SK-N-SH (cell line): ENCODE results near the gene BNIP3. TPM values are rescaled to one million over a fixed set of nuclear protein-coding genes. Genes with fewer than 3 reads are reported as not detected.

Experiments used
- CTCF ChIA-PET: fragments of 300-600, 350-600 bp; formaldehyde crosslinking; extraction: SDS; loops from one replicate; lab custom pipeline; 2021; lab: Yijun Ruan, JAX
- POLR2A ChIA-PET: fragments of 350-600 bp; sonication (Branson Sonifier 250); formaldehyde crosslinking; extraction: SDS; loops from one replicate; lab custom pipeline; 2020; ENCODE audit warnings: antibody characterized with exemption, inconsistent platforms; lab: Yijun Ruan, JAX
- DNase-seq: peaks from one replicate; pipeline ENCODE4 v3.0.0; 2012
- H2AFZ ChIP-seq: fragments of 200-600 bp; sonication (generic); 2 replicates; pipeline ENCODE4 v1.8.1; 2016; ENCODE audit warnings: antibody characterized with exemption, mild to moderate bottlenecking, low read depth
- H3F3A ChIP-seq: fragments of 200-600 bp; sonication (generic); replicated peaks from 2 replicates; pipeline ENCODE3; 2016; ENCODE audit warnings: antibody characterized with exemption, mild to moderate bottlenecking; ENCODE audit not compliant: insufficient read depth
- H3K27ac ChIP-seq, 2 experiments: fragments of 200-500 bp in 1 of 2; fragments of 200-600 bp in 1 of 2; sonication (Bioruptor generic) in 1 of 2; sonication (generic), shearing (Covaris generic) in 1 of 2; 2 replicates each; pipeline versions ENCODE4 v1.5.1 to v1.6.1; 2014 to 2016; ENCODE audit warnings: low read depth in 2 of 2, inconsistent platforms in 1 of 2, low read length in 1 of 2, mild to moderate bottlenecking in 1 of 2, mixed read lengths in 1 of 2
- H3K27me3 ChIP-seq: fragments of 200-600 bp; sonication (generic), shearing (Covaris generic); 2 replicates; pipeline ENCODE4 v1.6.1; 2016; ENCODE audit warnings: mixed run types; ENCODE audit not compliant: insufficient read depth
- H3K36me3 ChIP-seq, 2 experiments: fragments of 200-500 bp in 1 of 2; fragments of 200-600 bp in 1 of 2; sonication (Bioruptor generic) in 1 of 2; sonication (generic) in 1 of 2; replicated peaks in 1 of 2; 2 replicates each; pipeline versions ENCODE3 to v1.5.1; 2014 to 2016; ENCODE audit warnings: low read length in 1 of 2, mild to moderate bottlenecking in 1 of 2; ENCODE audit not compliant: insufficient read depth in 2 of 2, control insufficient read depth in 1 of 2
- H3K4me1 ChIP-seq, 2 experiments: fragments of 200-500 bp in 1 of 2; fragments of 200-600 bp in 1 of 2; sonication (Bioruptor generic) in 1 of 2; sonication (generic), shearing (Covaris generic) in 1 of 2; 2 replicates each; pipeline versions ENCODE4 v1.5.1 to v1.6.1; 2014 to 2016; ENCODE audit warnings: low read depth in 1 of 2, low read length in 1 of 2, mixed run types in 1 of 2; ENCODE audit not compliant: insufficient read depth in 2 of 2, control insufficient read depth in 1 of 2
- H3K4me2 ChIP-seq: fragments of 200-600 bp; sonication (generic), shearing (Covaris generic); 2 replicates; pipeline ENCODE4 v1.6.1; 2017; ENCODE audit warnings: mixed run types
- H3K4me3 ChIP-seq, 2 experiments: fragments of 200-500 bp in 1 of 2; fragments of 200-600 bp in 1 of 2; sonication (Bioruptor generic) in 1 of 2; sonication (generic), shearing (Covaris generic) in 1 of 2; 2 replicates each; pipeline versions ENCODE4 v1.5.1 to v1.8.1; 2014 to 2016; ENCODE audit warnings: low read depth in 2 of 2, inconsistent platforms in 1 of 2, low read length in 1 of 2, mild to moderate bottlenecking in 1 of 2, mixed read lengths in 1 of 2, moderate library complexity in 1 of 2
- H3K79me2 ChIP-seq: fragments of 200-600 bp; sonication (generic); 2 replicates; pipeline ENCODE4 v1.8.1; 2017; ENCODE audit warnings: mild to moderate bottlenecking; ENCODE audit not compliant: insufficient read depth
- H3K9ac ChIP-seq: fragments of 200-600 bp; sonication (generic); 2 replicates; pipeline ENCODE4 v1.6.1; 2017; ENCODE audit warnings: mixed run types
- H3K9me2 ChIP-seq: fragments of 200-600 bp; sonication (generic); 2 replicates; pipeline ENCODE4 v1.6.1; 2017; ENCODE audit warnings: mixed run types
- H3K9me3 ChIP-seq: fragments of 200-600 bp; sonication (generic); 2 replicates; pipeline ENCODE4 v1.6.1; 2017; ENCODE audit warnings: mixed run types, mild to moderate bottlenecking, moderate library complexity
- H4K20me1 ChIP-seq: fragments of 200-600 bp; sonication (generic); 2 replicates; pipeline ENCODE4 v1.6.1; 2017; ENCODE audit warnings: mild to moderate bottlenecking, mixed run types; ENCODE audit not compliant: insufficient read depth
- ELF1 ChIP-seq: IDR thresholded peaks from 2 replicates; pipeline ENCODE4 v1.4.0; 2012
- GABPA ChIP-seq: IDR thresholded peaks from 2 replicates; pipeline ENCODE4 v1.4.0; 2012; ENCODE audit warnings: low read depth, mild to moderate bottlenecking
- GATA2 ChIP-seq: sonication (generic); formaldehyde crosslinking; IDR thresholded peaks from 2 replicates; pipeline ENCODE4 v1.5.0; 2020; ENCODE audit warnings: mild to moderate bottlenecking, missing genetic modification reagents
- MXI1 ChIP-seq: IDR thresholded peaks from 2 replicates; pipeline ENCODE4 v1.6.1; 2012; ENCODE audit warnings: mild to moderate bottlenecking, low read depth, low read length, improper control_type of control experiment
- NFIC ChIP-seq: IDR thresholded peaks from 2 replicates; pipeline ENCODE4 v1.4.0; 2012; ENCODE audit warnings: borderline replicate concordance
- PBX3 ChIP-seq: IDR thresholded peaks from 2 replicates; pipeline ENCODE4; 2012
- RAD21 ChIP-seq: IDR thresholded peaks from 2 replicates; pipeline ENCODE4 v1.6.1; 2012; ENCODE audit warnings: mild to moderate bottlenecking, low read length
- RCOR1 ChIP-seq: fragments of 150-350 bp; IDR thresholded peaks from 2 replicates; pipeline ENCODE4 v1.6.1; 2017; ENCODE audit warnings: antibody characterized with exemption, low read length
- RXRA ChIP-seq: IDR thresholded peaks from 2 replicates; pipeline ENCODE4 v1.4.0; 2012; ENCODE audit warnings: low read depth, mild to moderate bottlenecking, borderline replicate concordance
- SIN3A ChIP-seq: IDR thresholded peaks from 2 replicates; pipeline ENCODE4 v1.6.1; 2012; ENCODE audit warnings: low read depth, mild to moderate bottlenecking, low read length, moderate library complexity, borderline replicate concordance
- SMC3 ChIP-seq: IDR thresholded peaks from 2 replicates; pipeline ENCODE4 v1.6.1; 2012; ENCODE audit warnings: low read depth, low read length, improper control_type of control experiment
- TAF1 ChIP-seq: IDR thresholded peaks from 2 replicates; pipeline ENCODE4 v1.6.1; 2012; ENCODE audit warnings: low read depth, mild to moderate bottlenecking, low read length, moderate library complexity, borderline replicate concordance
- TCF12 ChIP-seq: IDR thresholded peaks from 2 replicates; pipeline ENCODE4 v1.4.0; 2012
- TEAD4 ChIP-seq: IDR thresholded peaks from 2 replicates; pipeline ENCODE4 v1.4.0; 2012; ENCODE audit warnings: mild to moderate bottlenecking, borderline replicate concordance; ENCODE audit not compliant: insufficient read depth
- USF1 ChIP-seq: IDR thresholded peaks from 2 replicates; pipeline ENCODE4 v1.4.0; 2012; ENCODE audit warnings: low read depth, borderline replicate concordance
- ZBTB33 ChIP-seq: IDR thresholded peaks from 2 replicates; pipeline ENCODE4 v1.4.0; 2012; ENCODE audit warnings: low read depth, borderline replicate concordance
- WGBS: methylation state at CpG from one replicate; pipeline ENCODE4 v1.1.6; 2017; ENCODE audit warnings: low lambda C conversion rate; 5-methylcytosine and 5-hydroxymethylcytosine counted together
- polyA plus RNA-seq, 3 experiments: library from polyadenylated mRNA; depleted of rRNA; stranded (reverse); fragments of >200 nt; gene quantifications; 2 replicates each; pipeline ENCODE4 v1.2.3, GENCODE V29; 2012
- TF ChIP-seq, protein P1 (sequence below): fragments of 200-600 bp; sonication (generic); IDR thresholded peaks from 2 replicates; pipeline ENCODE4 v1.6.1; 2017; ENCODE audit warnings: antibody characterized with exemption, mild to moderate bottlenecking, moderate library complexity
- TF ChIP-seq, protein P2 (sequence below): IDR thresholded peaks from 2 replicates; pipeline ENCODE4 v1.6.1; 2012; ENCODE audit warnings: mild to moderate bottlenecking, low read depth, low read length, moderate library complexity

BNIP3 gene
- polyA plus RNA-seq, 1 of the 3 experiments (the other 2 are of a cell fraction) = 40.3 TPM

GRCh38 chr10:131944412-131944811, 37.3 kb downstream of the BNIP3 start (continued):
- TF ChIP-seq, protein P1, sequence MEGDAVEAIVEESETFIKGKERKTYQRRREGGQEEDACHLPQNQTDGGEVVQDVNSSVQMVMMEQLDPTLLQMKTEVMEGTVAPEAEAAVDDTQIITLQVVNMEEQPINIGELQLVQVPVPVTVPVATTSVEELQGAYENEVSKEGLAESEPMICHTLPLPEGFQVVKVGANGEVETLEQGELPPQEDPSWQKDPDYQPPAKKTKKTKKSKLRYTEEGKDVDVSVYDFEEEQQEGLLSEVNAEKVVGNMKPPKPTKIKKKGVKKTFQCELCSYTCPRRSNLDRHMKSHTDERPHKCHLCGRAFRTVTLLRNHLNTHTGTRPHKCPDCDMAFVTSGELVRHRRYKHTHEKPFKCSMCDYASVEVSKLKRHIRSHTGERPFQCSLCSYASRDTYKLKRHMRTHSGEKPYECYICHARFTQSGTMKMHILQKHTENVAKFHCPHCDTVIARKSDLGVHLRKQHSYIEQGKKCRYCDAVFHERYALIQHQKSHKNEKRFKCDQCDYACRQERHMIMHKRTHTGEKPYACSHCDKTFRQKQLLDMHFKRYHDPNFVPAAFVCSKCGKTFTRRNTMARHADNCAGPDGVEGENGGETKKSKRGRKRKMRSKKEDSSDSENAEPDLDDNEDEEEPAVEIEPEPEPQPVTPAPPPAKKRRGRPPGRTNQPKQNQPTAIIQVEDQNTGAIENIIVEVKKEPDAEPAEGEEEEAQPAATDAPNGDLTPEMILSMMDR = no peak

- POLR2A ChIA-PET = interaction anchor here (1.4 to 1.6 kb wide), 2 partner anchors 18 to 38 kb away, joined by 3 to 5 read pairs; partner anchors contain the start of gene BNIP3
- no peaks in the 10 kb centered on the region for H3K27me3 ChIP-seq
- peaks cover 24% of the 10 kb centered on the region for H3F3A ChIP-seq
- H3K9ac ChIP-seq = no peak overlapping the region
- CTCF ChIA-PET = interaction anchor here (0.6 to 2.4 kb wide), 11 partner anchors 11 to 199 kb away, joined by 3 to 11 read pairs (median 3); no protein-coding TSS in a partner anchor
- DNase-seq = peak; percentile 69
- no peaks in the 10 kb centered on the region for H3K9me2 ChIP-seq
- H3K4me2 ChIP-seq = no peak overlapping the region
- peaks cover 39 to 63% of the 10 kb centered on the region in 2 experiments for H3K36me3 ChIP-seq
- no peaks in the 10 kb centered on the region for H4K20me1 ChIP-seq
- 93% methylated on average over 11 of the region's 11 CpGs for WGBS
- no peak overlapping the region for H3K4me3 ChIP-seq
- no peak overlapping the region for H2AFZ ChIP-seq
- no peaks in the 10 kb centered on the region; the same call in 1 of the 2 replicates for H3K79me2 ChIP-seq
- H3K27ac ChIP-seq = no peak overlapping the region; a peak in 1 of 4 replicates
- H3K4me1 ChIP-seq = peaks cover 0 to 25% of the 10 kb centered on the region in 2 experiments; a peak in 3 of 4 replicates
- no peaks in the 10 kb centered on the region for H3K9me3 ChIP-seq
- TF ChIP-seq RCOR1 = no peak
- TF ChIP-seq, protein P2, sequence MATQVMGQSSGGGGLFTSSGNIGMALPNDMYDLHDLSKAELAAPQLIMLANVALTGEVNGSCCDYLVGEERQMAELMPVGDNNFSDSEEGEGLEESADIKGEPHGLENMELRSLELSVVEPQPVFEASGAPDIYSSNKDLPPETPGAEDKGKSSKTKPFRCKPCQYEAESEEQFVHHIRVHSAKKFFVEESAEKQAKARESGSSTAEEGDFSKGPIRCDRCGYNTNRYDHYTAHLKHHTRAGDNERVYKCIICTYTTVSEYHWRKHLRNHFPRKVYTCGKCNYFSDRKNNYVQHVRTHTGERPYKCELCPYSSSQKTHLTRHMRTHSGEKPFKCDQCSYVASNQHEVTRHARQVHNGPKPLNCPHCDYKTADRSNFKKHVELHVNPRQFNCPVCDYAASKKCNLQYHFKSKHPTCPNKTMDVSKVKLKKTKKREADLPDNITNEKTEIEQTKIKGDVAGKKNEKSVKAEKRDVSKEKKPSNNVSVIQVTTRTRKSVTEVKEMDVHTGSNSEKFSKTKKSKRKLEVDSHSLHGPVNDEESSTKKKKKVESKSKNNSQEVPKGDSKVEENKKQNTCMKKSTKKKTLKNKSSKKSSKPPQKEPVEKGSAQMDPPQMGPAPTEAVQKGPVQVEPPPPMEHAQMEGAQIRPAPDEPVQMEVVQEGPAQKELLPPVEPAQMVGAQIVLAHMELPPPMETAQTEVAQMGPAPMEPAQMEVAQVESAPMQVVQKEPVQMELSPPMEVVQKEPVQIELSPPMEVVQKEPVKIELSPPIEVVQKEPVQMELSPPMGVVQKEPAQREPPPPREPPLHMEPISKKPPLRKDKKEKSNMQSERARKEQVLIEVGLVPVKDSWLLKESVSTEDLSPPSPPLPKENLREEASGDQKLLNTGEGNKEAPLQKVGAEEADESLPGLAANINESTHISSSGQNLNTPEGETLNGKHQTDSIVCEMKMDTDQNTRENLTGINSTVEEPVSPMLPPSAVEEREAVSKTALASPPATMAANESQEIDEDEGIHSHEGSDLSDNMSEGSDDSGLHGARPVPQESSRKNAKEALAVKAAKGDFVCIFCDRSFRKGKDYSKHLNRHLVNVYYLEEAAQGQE = no peak
- 0 out of 2 replicates have a peak, but pooled peaks have one; percentile 21 for TF ChIP-seq SMC3
- no peak for TF ChIP-seq TAF1
- TF ChIP-seq GATA2 (CRISPR knock-in tag) = no peak
- TF ChIP-seq TCF12 = no peak
- TF ChIP-seq USF1 = no peak
- TF ChIP-seq, protein P1 = peak; percentile 42
- no peak for TF ChIP-seq GABPA
- TF ChIP-seq TEAD4 = no peak
- no peak for TF ChIP-seq ZBTB33
- no peak for TF ChIP-seq NFIC
- peak; percentile 34 for TF ChIP-seq RAD21
- no peak for TF ChIP-seq SIN3A
- no peak for TF ChIP-seq PBX3
- no peak for TF ChIP-seq ELF1
- no peak for TF ChIP-seq MXI1
- TF ChIP-seq RXRA = no peak
Observed at GRCh38 chr10:131943021-131943814, 38.5 kb downstream of the BNIP3 start.
